Stomach (tissue), 4 donors: Measurements from ENCODE around the gene CSNK2A2.

Experiments used
- CTCF ChIP-seq, 7 experiments: fragments of 450-650 bp in 4 of 7; fragments of 200-600 bp in 3 of 7; sonication (generic) in 3 of 7; IDR thresholded peaks; one replicate each; pipeline ENCODE4 v1.5.1; 2016 to 2019; ENCODE audit warnings: antibody characterized with exemption in 7 of 7, control low read depth in 2 of 7, mild to moderate bottlenecking in 1 of 7
- EP300 ChIP-seq: sonication (generic); formaldehyde crosslinking; IDR thresholded peaks from one replicate; pipeline ENCODE4 v1.6.1; 2017; ENCODE audit warnings: antibody characterized with exemption
- POLR2A ChIP-seq, 4 donors: fragments of 450-650 bp; IDR thresholded peaks; one replicate each; pipeline ENCODE4 v1.6.1; 2016; ENCODE audit warnings: antibody characterized with exemption in 4 of 4, control low read depth in 2 of 4, mild to moderate bottlenecking in 1 of 4, moderate library complexity in 1 of 4
- POLR2AphosphoS5 ChIP-seq, 3 donors: sonication (generic); formaldehyde crosslinking; IDR thresholded peaks; one replicate each; pipeline ENCODE4 v1.6.1; 2016; ENCODE audit warnings: antibody characterized with exemption in 3 of 3

- TF ChIP-seq CTCF (IDR thresholded peaks at IDR 0.05) (no peak), POLR2A (IDR thresholded peaks at IDR 0.05) (no peak), EP300 (no peak), POLR2AphosphoS5 (IDR thresholded peaks at IDR 0.05) (no peak)
Measured at GRCh38 chr16:58126451-58126961, 71.4 kb downstream of the CSNK2A2 start.
